LNCaP clone FGC (cell line): ENCODE data around the gene NPR3.

Experiments used
- DNase-seq: peaks from one replicate; pipeline ENCODE4 v3.0.0-alpha.2; 2011; ENCODE audit warnings: low read depth
- H3K4me3 ChIP-seq: 2 replicates; pipeline ENCODE4 v1.5.1; 2011; ENCODE audit warnings: mild to moderate bottlenecking, low read depth, low read length, control low read depth
- CTCF ChIP-seq: IDR thresholded peaks from 2 replicates; pipeline ENCODE4 v1.5.1; 2012; ENCODE audit warnings: mild to moderate bottlenecking; ENCODE audit not compliant: control insufficient read depth, insufficient read depth; ENCODE audit errors: extremely low read depth

Gene NPR3

GRCh38 chr5:32780508-32780919, 69.4 kb downstream of the NPR3 start:
- no peak overlapping the region for H3K4me3 ChIP-seq
- DNase-seq = no peak
- TF ChIP-seq CTCF = no peak

DNA sequence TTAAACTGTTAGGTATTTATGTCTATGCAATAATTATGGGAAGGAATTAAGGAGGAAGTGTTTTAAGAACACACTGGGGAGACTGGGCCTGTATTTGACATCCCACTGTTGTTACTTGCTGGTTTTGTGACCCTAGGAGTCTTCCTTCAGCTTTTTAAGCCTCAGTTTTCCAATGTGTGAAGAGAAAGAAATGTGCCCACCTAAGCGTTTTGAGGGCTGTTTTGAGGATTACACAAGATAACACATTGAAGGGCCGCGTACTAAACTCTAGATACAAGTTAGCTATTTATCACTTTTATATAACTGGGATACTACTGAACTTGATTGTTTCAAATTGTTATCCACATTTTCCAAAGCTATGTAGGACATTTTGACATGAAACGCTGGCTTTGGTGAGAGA, 72.5 kb downstream of the NPR3 start:
- DNase-seq = no peak
- TF ChIP-seq CTCF = no peak
- H3K4me3 ChIP-seq = no peak overlapping the region

DNA sequence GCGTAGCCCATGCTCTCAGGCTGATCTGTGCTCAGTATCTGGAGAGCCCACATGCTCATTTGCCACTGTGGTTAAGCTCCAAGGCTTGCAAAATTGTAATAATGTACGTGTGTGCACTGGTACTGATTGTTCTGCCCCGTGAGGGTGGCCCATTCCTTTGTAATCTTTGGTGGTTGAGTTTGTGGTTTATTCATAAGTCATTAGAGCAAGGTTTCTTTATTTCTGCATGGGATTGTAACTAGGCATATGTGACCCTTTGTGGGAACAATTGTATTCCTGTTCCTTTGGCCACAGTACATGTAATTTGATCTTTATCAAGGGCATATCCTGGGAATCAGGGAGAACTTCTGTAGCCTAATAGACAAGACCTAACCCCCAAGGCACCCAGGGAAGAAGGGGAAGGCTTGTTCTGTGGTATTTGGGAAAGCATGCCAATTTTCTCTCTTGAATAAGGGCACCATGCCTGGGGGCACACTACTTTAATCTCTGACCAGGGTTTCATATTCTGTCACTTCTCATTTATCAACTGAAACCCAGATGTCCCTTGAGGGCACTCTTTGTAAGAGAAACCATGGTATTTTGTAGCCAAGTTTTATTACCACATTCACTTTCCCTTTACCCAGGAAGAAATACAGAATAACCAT, 74.6 kb downstream of the NPR3 start:
- DNase-seq = no peak
- no peak overlapping the region for H3K4me3 ChIP-seq
- TF ChIP-seq CTCF = no peak

- TF ChIP-seq CTCF = no peak
- no peak for DNase-seq
- no peak overlapping the region for H3K4me3 ChIP-seq
Observed at GRCh38 chr5:32786311-32786710, 75.2 kb downstream of the NPR3 start.

DNA sequence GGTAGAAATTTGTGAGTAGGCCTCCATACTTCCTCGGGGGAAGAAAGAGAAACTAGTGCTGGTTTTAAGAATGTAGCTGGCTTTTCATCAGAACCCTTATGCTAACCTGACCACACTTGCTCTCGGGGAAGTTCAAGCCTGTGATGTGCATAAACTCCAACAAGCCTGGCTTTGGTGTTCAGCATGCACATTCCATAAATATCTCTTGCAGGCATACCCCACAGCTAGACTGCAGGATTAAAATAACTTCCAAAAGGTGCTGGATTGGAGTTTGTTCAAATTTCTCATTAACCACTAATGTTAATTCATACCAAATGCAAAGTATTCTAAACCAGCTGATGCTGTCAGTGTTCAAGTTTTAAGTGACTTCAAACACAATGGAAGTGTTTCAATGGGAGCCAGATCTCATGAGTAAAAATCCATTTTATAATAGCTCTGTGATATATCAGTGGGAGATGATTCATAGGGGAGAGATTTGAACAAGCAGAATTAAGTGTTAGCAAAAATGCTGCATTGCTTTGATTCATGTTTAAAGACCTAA, 79.4 kb downstream of the NPR3 start:
- TF ChIP-seq CTCF = no peak
- no peak overlapping the region for H3K4me3 ChIP-seq
- no peak for DNase-seq

DNA sequence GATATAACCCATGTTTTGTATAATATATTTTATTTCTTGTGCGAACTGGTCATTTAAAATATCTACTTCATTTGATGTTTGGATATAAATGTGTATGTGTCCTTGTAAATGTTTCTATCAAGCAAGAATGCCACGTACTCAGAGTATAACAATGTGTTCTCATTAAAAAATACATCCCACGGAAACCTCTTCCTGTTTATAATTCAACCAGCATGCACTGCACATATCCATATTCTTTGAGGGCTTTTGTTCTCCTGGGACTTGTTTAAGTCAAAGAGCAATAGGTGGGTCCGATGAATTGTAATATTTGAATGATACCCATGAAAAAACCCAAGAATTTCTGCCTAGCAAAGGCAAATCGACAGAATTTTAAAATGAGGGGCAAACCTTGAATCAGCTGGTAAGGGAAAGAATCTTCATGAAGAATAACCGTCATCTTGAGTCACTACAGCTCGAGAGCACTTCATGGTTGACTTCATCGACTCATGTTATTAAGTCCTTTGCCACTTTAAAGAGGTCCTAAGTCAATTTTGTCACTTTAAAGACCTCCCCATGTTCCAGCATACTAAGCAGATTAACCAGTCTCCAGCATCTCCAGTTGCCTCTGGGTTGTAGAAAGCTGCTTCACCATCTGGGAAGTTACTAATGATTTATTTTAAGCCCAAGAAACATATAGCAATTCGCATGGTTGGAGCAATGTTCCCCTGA, 80.6 kb downstream of the NPR3 start:
- no peak overlapping the region for H3K4me3 ChIP-seq
- peak; percentile 35 for DNase-seq
- no peak for TF ChIP-seq CTCF
